ENCODE results near the gene CTPS2.
"Not testable (repeated sequence)": the region's sequence is repeated elsewhere in the genome, so short reads cannot be mapped to it uniquely, and the experiment has no call there.

The CTPS2 gene

GRCh38 chrX:16664626-16665025 is 47.8 kb downstream of the CTPS2 start:
- intact Hi-C loops (cut with DNase I): no loop called here
- no peak for DNase-seq

DNA sequence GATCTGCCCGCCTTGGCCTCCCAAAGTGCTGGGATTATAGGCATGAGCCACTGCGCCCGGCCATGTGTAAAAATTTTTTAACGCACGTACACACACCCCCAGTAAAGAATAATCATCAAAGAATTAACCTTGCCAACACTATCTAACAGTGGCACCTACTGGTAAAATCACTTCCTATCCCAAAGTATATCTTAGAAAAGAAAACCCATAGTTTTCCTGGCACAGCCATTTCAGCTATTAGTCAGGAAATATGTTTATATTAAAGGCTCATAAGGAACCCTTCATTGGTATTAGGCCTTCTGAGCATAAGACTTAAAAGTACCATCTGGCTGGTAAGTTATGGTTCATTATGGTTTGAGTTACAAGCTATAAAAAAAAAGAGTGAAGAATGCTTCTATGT is 48.4 kb downstream of the CTPS2 start:
- no peak for DNase-seq
- intact Hi-C loops (cut with DNase I): no loop called here

DNA sequence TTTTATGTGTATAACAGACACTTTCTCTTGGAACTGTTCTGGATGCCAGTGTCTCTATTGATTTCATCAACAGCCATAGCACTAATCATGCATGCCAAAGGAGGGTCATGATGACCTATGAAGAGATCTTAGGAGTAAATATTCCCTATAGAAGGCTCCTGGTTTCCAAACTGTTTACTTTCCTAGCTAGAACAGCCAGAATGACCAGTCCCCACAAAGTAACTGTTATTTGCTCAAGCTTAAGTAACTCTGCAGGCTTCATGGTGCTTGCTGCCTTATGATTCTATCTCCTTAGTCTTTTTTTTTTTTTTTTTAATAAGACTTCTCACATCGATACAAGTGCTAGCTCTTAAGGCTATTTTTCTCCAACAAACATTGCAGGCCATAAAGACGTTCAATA is 50.1 kb downstream of the CTPS2 start:
- intact Hi-C loops (cut with DNase I): no loop called here
- no peak for DNase-seq

- no peak for DNase-seq
- intact Hi-C loops (cut with DNase I): no loop called here
Measured at GRCh38 chrX:16661495-16661894, 51.0 kb downstream of the CTPS2 start.

GRCh38 chrX:16659321-16659720 is 53.1 kb downstream of the CTPS2 start:
- intact Hi-C loops (cut with DNase I): no loop called here
- no peak for DNase-seq

DNA sequence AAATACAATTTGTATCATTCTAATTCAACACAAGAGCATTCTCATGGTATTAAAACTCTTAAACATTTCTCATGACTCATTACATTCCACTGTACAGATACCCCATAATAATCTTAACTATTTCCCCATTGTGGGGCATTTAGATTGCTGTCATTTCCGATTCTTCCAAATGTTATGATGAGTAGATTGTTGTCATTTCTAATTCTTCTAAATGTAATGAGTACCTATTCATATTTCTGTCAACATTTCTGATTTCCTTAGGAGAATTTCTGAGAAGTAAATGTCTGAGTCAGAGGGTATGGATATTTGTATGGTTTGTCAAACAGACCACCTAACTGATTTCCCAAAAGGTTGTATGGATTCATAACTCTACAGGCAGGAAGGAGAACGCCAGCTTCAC is 54.2 kb downstream of the CTPS2 start:
- intact Hi-C loops (cut with DNase I): no loop called here
- no peak for DNase-seq

GRCh38 chrX:16654093-16654492 is 58.4 kb downstream of the CTPS2 start:
- DNase-seq: no peak
- intact Hi-C loops (cut with DNase I): no loop called here

DNA sequence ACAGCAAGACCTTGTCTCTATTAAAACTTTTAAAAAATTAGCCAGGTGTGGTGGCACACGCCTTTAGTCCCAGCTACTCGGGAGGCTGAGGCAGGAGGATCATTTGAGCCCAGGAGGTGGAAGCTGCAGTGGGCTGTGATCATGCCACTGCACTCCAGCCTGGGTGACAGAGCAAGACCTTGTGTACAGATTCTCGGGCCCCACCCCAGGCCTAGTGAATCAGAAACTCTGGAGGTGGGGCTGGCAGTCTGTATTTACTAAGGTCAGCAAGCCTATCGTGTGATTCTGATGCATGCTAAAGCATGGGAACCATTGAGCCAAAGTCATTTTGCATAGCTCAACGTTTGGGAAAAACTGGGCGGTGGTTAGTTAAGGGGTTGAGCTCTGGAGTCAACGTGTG is 59.0 kb downstream of the CTPS2 start:
- no peak for DNase-seq
- intact Hi-C loops (cut with DNase I): no loop called here

DNA sequence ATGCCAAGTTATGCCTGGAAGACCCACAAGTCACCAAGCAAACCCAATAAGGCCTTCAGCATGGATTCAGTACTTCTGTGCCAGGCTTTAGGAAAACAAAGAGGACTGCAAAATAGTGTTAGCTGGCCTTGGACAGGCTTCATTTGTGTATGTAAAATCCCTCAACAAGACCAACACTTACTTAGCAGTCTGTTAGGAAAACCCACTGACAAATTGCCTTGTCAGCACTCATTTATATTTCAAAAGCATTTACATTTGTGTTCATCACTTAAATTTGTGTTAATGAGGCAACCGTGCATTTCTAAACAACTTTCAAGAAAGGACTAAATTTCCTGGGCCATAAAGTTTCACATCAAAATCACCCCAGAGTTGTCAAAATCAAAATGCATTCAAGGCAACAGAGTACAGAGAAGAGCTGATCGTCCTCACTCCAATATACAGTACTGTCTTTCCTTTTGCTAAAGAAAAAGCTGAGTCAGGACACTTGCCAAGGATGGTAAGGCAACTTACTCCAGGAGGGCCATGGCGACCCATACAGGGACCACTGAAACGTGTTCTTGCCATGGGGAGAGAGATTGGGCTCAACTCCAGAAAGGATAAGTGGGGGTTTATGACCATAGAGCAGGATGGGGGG is 61.0 kb downstream of the CTPS2 start:
- DNase-seq: no peak
- intact Hi-C loops (cut with DNase I): no loop called here

DNA sequence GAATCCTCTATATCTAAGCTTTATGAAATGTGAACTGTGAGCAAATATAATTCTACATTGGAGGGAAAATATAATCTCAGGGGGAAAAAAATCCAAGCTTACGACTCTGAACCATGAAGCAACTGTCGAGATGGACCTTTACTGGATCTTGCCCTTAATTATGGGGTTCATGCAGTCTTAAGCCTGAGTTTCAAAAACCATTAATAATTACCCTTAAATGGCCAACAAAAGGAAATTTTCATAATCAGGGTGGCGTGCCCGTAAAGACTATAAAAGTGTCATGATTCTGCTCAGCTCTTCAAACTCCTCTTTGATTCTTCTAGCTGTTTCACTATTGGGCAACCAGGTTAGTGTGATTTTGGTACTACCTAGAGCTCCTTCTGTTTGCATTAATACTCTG is 62.6 kb downstream of the CTPS2 start, which contains the start of gene S100G:
S100G (plus strand) TSS at position 301 of the 400 bp plus-strand sequence. CDS start 849 bp downstream, outside the sequence.
- DNase-seq: no peak
- intact Hi-C loops (cut with DNase I): no loop called here

DNA sequence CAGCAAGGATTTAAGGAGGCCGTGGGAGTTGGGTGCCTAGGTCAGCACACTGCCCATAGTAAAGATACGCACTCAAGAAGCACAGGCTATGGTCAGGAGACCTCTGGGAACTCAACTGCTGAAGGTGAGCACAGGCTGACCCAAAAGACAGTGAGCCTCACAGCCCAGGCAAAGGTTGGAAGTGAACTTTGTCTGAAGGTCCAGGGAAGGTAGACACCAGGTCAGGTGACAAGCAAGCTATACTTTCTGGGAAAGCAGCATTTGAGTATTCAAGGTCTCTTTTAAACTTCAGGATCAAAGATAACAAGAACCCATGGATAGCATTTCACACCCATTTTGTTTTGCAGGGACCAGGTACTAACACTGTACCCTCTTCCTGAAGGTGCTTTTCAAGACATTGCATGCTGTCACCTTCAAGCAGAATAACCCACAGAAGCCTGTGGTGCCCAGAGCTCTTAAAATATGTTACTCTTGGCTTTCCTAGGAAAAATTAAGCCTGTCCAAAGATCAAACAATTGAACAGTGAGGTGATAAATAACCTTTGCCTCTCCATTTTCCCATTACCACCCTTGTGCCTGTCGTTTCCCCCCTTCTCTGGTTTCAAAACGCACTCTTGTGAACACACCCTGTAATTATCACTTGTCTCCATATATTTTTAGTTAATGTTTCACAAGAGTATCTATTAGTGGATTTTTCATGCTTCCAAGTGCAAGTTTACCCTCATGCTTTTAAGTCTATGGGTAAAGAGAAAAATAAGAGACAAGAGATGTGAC is 65.9 kb downstream of the CTPS2 start:
- intact Hi-C loops (cut with DNase I): no loop called here
- DNase-seq: no peak

DNA sequence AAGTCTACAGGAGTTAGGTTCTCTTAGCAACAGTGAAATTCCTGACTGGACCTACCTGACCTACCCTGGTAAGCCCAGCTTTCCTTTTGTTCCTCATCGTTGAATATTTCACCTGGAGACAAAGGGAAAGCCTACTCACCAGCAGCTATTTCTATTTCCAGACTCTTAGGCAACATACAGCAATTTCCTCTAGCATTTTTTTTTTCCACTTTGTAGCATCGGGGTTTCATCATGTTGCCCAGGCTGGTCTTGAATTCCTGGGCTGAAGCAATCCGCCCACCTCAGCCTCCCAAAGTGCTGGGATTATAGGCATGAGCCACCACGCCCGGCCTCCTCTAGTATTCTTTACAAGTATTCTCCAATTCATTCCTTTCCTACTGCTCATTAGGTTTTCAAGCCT is 69.3 kb downstream of the CTPS2 start:
- intact Hi-C loops (cut with DNase I): no loop called here

GRCh38 chrX:16640823-16641222 is 71.6 kb downstream of the CTPS2 start:
- intact Hi-C loops (cut with DNase I): no loop called here
- DNase-seq: no peak

More for the DNA sequence above, 69.3 kb downstream of the CTPS2 start:
- no peak for DNase-seq

GRCh38 chrX:16639966-16640365 is 72.5 kb downstream of the CTPS2 start:
- intact Hi-C loops (cut with DNase I): no loop called here
- DNase-seq: no peak

DNA sequence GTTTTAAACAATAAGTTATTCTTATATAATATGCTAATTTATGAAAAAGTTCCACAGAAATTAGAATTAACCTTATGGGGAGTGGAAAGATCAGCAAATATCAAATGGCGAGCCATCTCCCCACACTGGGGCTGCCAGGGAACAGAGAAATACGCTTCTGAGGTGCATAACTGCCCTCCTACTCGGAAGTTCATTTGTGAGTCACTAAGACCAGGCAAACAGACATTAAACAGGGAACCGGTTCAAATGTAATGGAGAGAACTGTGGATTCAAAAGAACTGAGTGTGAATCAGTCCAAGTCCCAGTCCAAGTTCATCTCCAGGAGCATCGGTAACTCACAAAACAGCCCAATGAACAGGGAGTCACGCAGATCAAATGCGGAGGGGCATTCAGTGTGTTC is 73.9 kb downstream of the CTPS2 start:
- intact Hi-C loops (cut with DNase I): no loop called here
- DNase-seq: no peak

DNA sequence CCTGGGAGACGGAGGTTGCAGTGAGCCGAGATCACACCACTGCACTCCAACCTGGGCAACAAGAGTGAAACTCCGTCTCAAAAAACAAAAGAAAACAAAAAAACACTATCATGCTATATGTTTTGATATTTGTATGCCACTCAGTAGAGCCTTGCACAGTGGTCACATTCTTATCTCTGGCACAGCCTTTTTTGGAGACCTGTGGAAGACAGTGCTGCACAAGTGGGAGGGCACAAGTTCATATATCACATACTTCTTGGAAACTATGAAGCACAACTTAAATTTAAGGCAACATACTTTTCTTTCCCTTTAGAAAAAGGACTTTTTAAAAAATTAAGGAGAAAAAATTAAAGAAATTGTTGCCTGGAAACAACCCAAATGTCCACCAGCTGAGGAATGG is 76.9 kb downstream of the CTPS2 start:
- intact Hi-C loops (cut with DNase I): no loop called here
- DNase-seq: no peak

DNA sequence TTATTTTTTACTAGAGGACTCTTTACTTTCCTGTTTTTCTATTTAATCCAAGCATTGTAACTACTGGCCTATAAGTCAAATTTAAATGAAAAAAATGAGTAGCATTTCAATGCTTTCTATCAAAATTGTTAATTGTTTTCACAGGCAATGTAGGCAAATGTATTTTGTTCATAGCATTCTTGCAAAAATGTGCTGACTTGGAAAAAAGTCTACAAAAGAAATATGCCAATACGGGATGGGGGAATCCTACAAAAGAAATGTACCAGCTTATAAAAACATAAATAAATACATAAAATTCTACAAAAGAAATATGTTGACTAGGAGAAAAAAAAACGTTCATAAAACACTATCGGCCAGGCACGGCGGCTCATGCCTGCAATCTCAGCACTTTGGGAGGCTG is 77.4 kb downstream of the CTPS2 start:
- intact Hi-C loops (cut with DNase I): no loop called here
- DNase-seq: no peak

- DNase-seq: no peak
- intact Hi-C loops (cut with DNase I): no loop called here
Measured at GRCh38 chrX:16633754-16634153, 78.7 kb downstream of the CTPS2 start.

GRCh38 chrX:16629909-16630308 is 82.6 kb downstream of the CTPS2 start:
- DNase-seq: no peak
- intact Hi-C loops (cut with DNase I): no loop called here

DNA sequence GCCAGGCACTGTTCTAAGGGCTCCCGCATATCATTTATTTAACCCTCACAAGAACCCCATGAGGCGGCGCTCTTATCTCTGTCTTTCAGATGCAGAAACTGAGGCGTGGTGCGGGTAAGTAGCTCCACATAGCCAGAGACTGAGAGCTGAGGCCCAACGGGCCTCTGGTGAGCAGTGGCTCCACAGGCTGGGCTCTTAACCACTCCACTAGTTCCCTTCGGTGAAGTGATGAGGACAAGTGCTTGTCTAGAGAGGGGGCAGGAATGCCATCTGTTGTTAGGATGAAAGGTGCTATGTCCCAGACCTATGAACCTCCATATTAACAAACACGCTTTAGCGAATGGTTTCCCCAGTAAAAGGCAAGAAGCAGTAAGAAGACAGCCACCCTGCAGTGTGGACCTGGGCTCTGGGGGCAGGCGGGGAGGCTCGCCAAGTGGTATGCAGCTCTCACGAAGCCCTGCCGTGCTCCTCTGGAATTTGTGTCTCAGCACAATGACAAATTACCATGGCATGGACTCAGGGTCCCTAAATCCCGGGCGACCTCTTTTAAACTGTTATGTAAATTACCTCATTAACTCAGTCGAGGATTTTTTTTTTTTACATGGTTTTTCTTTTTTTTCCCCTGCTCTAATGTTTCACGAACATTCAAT is 83.4 kb downstream of the CTPS2 start:
- DNase-seq: no peak
- intact Hi-C loops (cut with DNase I): no loop called here

GRCh38 chrX:16628511-16628910 is 84.0 kb downstream of the CTPS2 start:
- intact Hi-C loops (cut with DNase I); DNase-seq: not testable (repeated sequence)

Data from head of caudate nucleus (tissue), 42 donors.